OCI-LY7 (cell line): ENCODE data around the gene TBRG4. TPM values are rescaled to one million over a fixed set of nuclear protein-coding genes. Genes with fewer than 3 reads are reported as not detected.
"Not testable (repeated sequence)": the region's sequence is repeated elsewhere in the genome, so short reads cannot be mapped to it uniquely, and the experiment has no call there.

ENCODE experiments used
- BruUV-seq: library from RNA; stranded (reverse); fragments of 400-500 nt; replicated peaks from 2 replicates; lab custom pipeline; 2021; lab: Mats Ljungman, UMichigan
- CTCF ChIA-PET: fragments of 300-600 bp; sonication (Branson Sonifier 250); formaldehyde crosslinking; loops from one replicate; lab custom pipeline; 2022; ENCODE audit warnings: antibody characterized with exemption; ENCODE audit not compliant: unreplicated experiment; lab: Charles Lee
- POLR2A ChIA-PET: fragments of 300-600 bp; sonication (Branson Sonifier 250); formaldehyde crosslinking; loops from one replicate; lab custom pipeline; 2022; ENCODE audit warnings: antibody characterized with exemption; lab: Charles Lee
- DNase-seq: peaks from one replicate; pipeline ENCODE4 v3.0.0-alpha.2; 2015; ENCODE audit warnings: low spot score
- H2AFZ ChIP-seq: fragments of 200-600 bp; sonication (generic), shearing (Covaris generic); 2 replicates; pipeline ENCODE4 v1.6.1; 2014; ENCODE audit warnings: mild to moderate bottlenecking, antibody characterized with exemption, low read length, moderate library complexity
- H3K27ac ChIP-seq: fragments of 200-600 bp; sonication (generic); 2 replicates; pipeline ENCODE4 v1.5.1; 2014; ENCODE audit warnings: mixed run types, low read depth, mild to moderate bottlenecking, moderate library complexity, low read length, inconsistent platforms; ENCODE audit not compliant: poor library complexity, severe bottlenecking
- H3K36me3 ChIP-seq: fragments of 200-600 bp; sonication (generic); 2 replicates; pipeline ENCODE4 v1.6.1; 2014; ENCODE audit warnings: mild to moderate bottlenecking, antibody characterized with exemption, low read length, moderate library complexity, mixed read lengths; ENCODE audit not compliant: insufficient read depth
- H3K4me1 ChIP-seq: fragments of 200-600 bp; sonication (generic); 2 replicates; pipeline ENCODE4 v1.5.1; 2014; ENCODE audit warnings: mild to moderate bottlenecking, low read length; ENCODE audit not compliant: insufficient read depth, poor library complexity, severe bottlenecking
- H3K4me2 ChIP-seq: fragments of 200-600 bp; sonication (generic); 2 replicates; pipeline ENCODE4 v1.6.1; 2014; ENCODE audit warnings: mild to moderate bottlenecking, low read length
- H3K4me3 ChIP-seq: fragments of 200-600 bp; sonication (generic); 2 replicates; pipeline ENCODE4 v1.5.1; 2014; ENCODE audit warnings: mild to moderate bottlenecking, low read depth, low read length; ENCODE audit not compliant: poor library complexity, severe bottlenecking
- H3K79me2 ChIP-seq: fragments of 200-600 bp; sonication (generic); 2 replicates; pipeline ENCODE4 v1.6.1; 2016; ENCODE audit warnings: low read depth, mild to moderate bottlenecking, low read length, moderate library complexity, mixed read lengths; ENCODE audit not compliant: insufficient read depth
- H3K9me2 ChIP-seq: fragments of 200-600 bp; sonication (generic); 2 replicates; pipeline ENCODE4 v1.6.1; 2016; ENCODE audit warnings: mild to moderate bottlenecking, low read length, mixed read lengths; ENCODE audit not compliant: insufficient read depth
- H3K9me3 ChIP-seq: fragments of 200-600 bp; sonication (generic); 2 replicates; pipeline ENCODE4 v1.6.1; 2014; ENCODE audit warnings: mild to moderate bottlenecking, mixed run types, low read length, mixed read lengths
- H4K20me1 ChIP-seq: fragments of 200-600 bp; sonication (generic); 2 replicates; pipeline ENCODE4 v1.6.1; 2014; ENCODE audit warnings: mild to moderate bottlenecking, antibody characterized with exemption, low read length, moderate library complexity, mixed read lengths; ENCODE audit not compliant: insufficient read depth
- EZH2phosphoT487 ChIP-seq: fragments of 200-600 bp; sonication (generic); IDR thresholded peaks from 2 replicates; pipeline ENCODE4 v1.6.1; 2018; ENCODE audit warnings: low read depth, borderline replicate concordance, mild to moderate bottlenecking, mixed run types, antibody characterized with exemption, low read length, moderate library complexity, mixed read lengths
- intact Hi-C: fragments of 100-400 bp; cut with micrococcal nuclease; formaldehyde crosslinking; loops from one replicate; pipeline ENCODE4 v1.10.0; 2022; ENCODE audit not compliant: unreplicated experiment
- total RNA-seq, 2 experiments: library from RNA; depleted of rRNA in 1 of 2; stranded (reverse); fragments of >200 nt in 1 of 2; shearing (Covaris generic) in 1 of 2; gene quantifications; 2 replicates each; pipeline ENCODE4 v1.2.3, GENCODE V29; 2014 to 2022
- TF ChIP-seq, protein P1 (sequence below): fragments of 200-600 bp; sonication (generic); conservative IDR thresholded peaks from 2 replicates; pipeline ENCODE4 v1.5.1; 2014; ENCODE audit warnings: mild to moderate bottlenecking, antibody characterized with exemption, low read length, moderate library complexity, mixed read lengths

TBRG4 gene
- total RNA-seq, 2 experiments from 2014 or later = 113 to 141 TPM

- H3K9me3 ChIP-seq = no peaks in the 10 kb centered on the region
- CTCF ChIA-PET = interaction anchor here (0.6 kb wide), 1 partner anchor 255 kb away, joined by 4 read pairs; no protein-coding TSS in a partner anchor
- no TSS peak for BruUV-seq
Measured at GRCh38 chr7:45117582-45117981, 6.1 kb upstream of the TBRG4 start.

GRCh38 chr7:45116048-45116447 is 4.6 kb upstream of the TBRG4 start:
- Histone ChIP-seq H2AFZ (no peak overlapping the region), H3K36me3 (no peaks in the 10 kb centered on the region), H3K4me3 (no peak overlapping the region), H3K27ac (no peak overlapping the region), H4K20me1 (no peaks in the 10 kb centered on the region), H3K9me3 (no peaks in the 10 kb centered on the region), H3K9me2 (no peaks in the 10 kb centered on the region), H3K4me1 (peaks cover 28% of the 10 kb centered on the region), H3K4me2 (no peak overlapping the region), H3K79me2 (peaks cover 13% of the 10 kb centered on the region)
- intact Hi-C loops = loop anchor here (10.0 kb wide), 1 partner anchor 271 kb away; the partner anchor contains the start of gene H2AZ2
- DNase-seq = no peak
- POLR2A ChIA-PET = interaction anchor here (0.7 to 1.1 kb wide), 3 partner anchors 89 to 116 kb away, joined by 3 to 4 read pairs (median 4); no protein-coding TSS in a partner anchor
- TF ChIP-seq, protein P1, sequence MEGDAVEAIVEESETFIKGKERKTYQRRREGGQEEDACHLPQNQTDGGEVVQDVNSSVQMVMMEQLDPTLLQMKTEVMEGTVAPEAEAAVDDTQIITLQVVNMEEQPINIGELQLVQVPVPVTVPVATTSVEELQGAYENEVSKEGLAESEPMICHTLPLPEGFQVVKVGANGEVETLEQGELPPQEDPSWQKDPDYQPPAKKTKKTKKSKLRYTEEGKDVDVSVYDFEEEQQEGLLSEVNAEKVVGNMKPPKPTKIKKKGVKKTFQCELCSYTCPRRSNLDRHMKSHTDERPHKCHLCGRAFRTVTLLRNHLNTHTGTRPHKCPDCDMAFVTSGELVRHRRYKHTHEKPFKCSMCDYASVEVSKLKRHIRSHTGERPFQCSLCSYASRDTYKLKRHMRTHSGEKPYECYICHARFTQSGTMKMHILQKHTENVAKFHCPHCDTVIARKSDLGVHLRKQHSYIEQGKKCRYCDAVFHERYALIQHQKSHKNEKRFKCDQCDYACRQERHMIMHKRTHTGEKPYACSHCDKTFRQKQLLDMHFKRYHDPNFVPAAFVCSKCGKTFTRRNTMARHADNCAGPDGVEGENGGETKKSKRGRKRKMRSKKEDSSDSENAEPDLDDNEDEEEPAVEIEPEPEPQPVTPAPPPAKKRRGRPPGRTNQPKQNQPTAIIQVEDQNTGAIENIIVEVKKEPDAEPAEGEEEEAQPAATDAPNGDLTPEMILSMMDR = no peak
- TF ChIP-seq EZH2phosphoT487 = no peak
- BruUV-seq = no TSS peak
- CTCF ChIA-PET = interaction anchor here (0.7 to 0.8 kb wide), 2 partner anchors 88 to 142 kb away, joined by 3 read pairs; no protein-coding TSS in a partner anchor

More at GRCh38 chr7:45117582-45117981, 6.1 kb upstream of the TBRG4 start:
- POLR2A ChIA-PET = interaction anchor here (0.7 kb wide), 1 partner anchor 23 kb away, joined by 11 read pairs; no protein-coding TSS in a partner anchor
- H3K4me2 ChIP-seq = no peak overlapping the region
- H3K36me3 ChIP-seq = no peaks in the 10 kb centered on the region
- H3K9me2 ChIP-seq = no peaks in the 10 kb centered on the region
- no peak overlapping the region for H3K27ac ChIP-seq
- no peak for DNase-seq
- H4K20me1 ChIP-seq = no peaks in the 10 kb centered on the region
- no peak overlapping the region for H3K4me3 ChIP-seq
- TF ChIP-seq, protein P1 = no peak
- TF ChIP-seq EZH2phosphoT487 = no peak
- H3K4me1 ChIP-seq = peaks cover 23% of the 10 kb centered on the region
- no peak overlapping the region for H2AFZ ChIP-seq
- H3K79me2 ChIP-seq = peaks cover 3% of the 10 kb centered on the region; the same call in 1 of the 2 replicates
- intact Hi-C loops = loop anchor here (10.0 kb wide), 1 partner anchor 273 kb away; the partner anchor contains the start of gene H2AZ2

DNA sequence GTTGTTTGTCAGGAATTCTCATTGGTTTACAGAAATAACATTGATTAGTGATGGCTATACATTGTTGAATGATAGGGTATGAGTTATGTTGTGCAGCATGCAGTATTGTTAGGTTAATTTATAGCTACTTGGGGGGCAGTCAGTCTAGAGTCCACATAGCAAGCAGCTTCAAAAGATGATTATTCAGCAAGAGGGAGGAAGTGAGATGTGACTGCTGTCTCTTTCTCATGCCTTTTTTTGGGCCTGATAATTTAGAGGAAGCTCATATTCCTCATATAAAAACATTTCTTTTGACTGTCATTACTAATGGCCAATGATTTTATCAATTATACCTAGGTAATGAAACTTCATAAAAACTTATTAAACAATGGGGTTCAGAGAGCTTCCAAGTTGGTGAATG is 3.4 kb upstream of the TBRG4 start:
- ChIA-PET POLR2A (interaction anchor here (0.7 to 1.8 kb wide), 4 partner anchors 9 to 1276 kb away, joined by 3 to 7 read pairs (median 4); no protein-coding TSS in a partner anchor), CTCF (interaction anchor here (0.5 to 1.1 kb wide), 2 partner anchors 13 to 78 kb away, joined by 3 to 4 read pairs; no protein-coding TSS in a partner anchor)
- H3K27ac ChIP-seq = no peak overlapping the region
- no peak overlapping the region for H3K4me2 ChIP-seq
- peaks cover 4% of the 10 kb centered on the region; the same call in 1 of the 2 replicates for H3K36me3 ChIP-seq
- H2AFZ ChIP-seq = no peak overlapping the region
- peaks cover 24% of the 10 kb centered on the region for H3K79me2 ChIP-seq
- no peaks in the 10 kb centered on the region for H3K9me3 ChIP-seq
- no peaks in the 10 kb centered on the region for H3K9me2 ChIP-seq
- no peak overlapping the region for H3K4me3 ChIP-seq
- no peak for DNase-seq
- intact Hi-C loops = loop anchor here (10.0 kb wide), 1 partner anchor 270 kb away; the partner anchor contains the start of gene H2AZ2
- peaks cover 2% of the 10 kb centered on the region; the same call in 1 of the 2 replicates for H4K20me1 ChIP-seq
- no TSS peak for BruUV-seq
- TF ChIP-seq, protein P1 = no peak
- TF ChIP-seq EZH2phosphoT487 = no peak
- peaks cover 33% of the 10 kb centered on the region for H3K4me1 ChIP-seq

- H3K4me2 ChIP-seq, H3K27ac ChIP-seq, H3K36me3 ChIP-seq, H2AFZ ChIP-seq, H3K4me3 ChIP-seq, DNase-seq, H3K9me3 ChIP-seq, H3K9me2 ChIP-seq, BruUV-seq, CTCF ChIA-PET, H4K20me1 ChIP-seq: not testable (repeated sequence)
- peaks cover 31% of the 10 kb centered on the region for H3K79me2 ChIP-seq
- POLR2A ChIA-PET = interaction anchor here (0.6 to 1.8 kb wide), 5 partner anchors 9 to 261 kb away, joined by 3 to 7 read pairs (median 3); no protein-coding TSS in a partner anchor
- intact Hi-C loops = loop anchor here (10.0 kb wide), 1 partner anchor 269 kb away; the partner anchor contains the start of gene H2AZ2
- H3K4me1 ChIP-seq = peaks cover 39% of the 10 kb centered on the region
Measured at GRCh38 chr7:45114257-45114656, 2.8 kb upstream of the TBRG4 start.
